Esophagus muscularis mucosa (tissue), 4 donors: ENCODE measurements around the gene ZNF385D.

Source experiments
- CTCF ChIP-seq, 3 experiments: fragments of 200-600 bp in 2 of 3; fragments of 450-650 bp in 1 of 3; sonication (generic) in 2 of 3; IDR thresholded peaks; one replicate each; pipeline ENCODE4 v1.5.1; 2017 to 2019; ENCODE audit warnings: antibody characterized with exemption in 3 of 3, mild to moderate bottlenecking in 2 of 3, moderate library complexity in 1 of 3
- EP300 ChIP-seq: sonication (generic); formaldehyde crosslinking; IDR thresholded peaks from one replicate; pipeline ENCODE4 v1.6.1; 2017; ENCODE audit warnings: antibody characterized with exemption
- POLR2A ChIP-seq: fragments of 450-650 bp; IDR thresholded peaks from one replicate; pipeline ENCODE4 v1.6.1; 2017; ENCODE audit warnings: antibody characterized with exemption, moderate library complexity, mild to moderate bottlenecking, low read depth

GRCh38 chr3:21390136-21390535, 360.9 kb downstream of the ZNF385D start:
- TF ChIP-seq CTCF (IDR thresholded peaks at IDR 0.05) (no peak), EP300 (no peak), POLR2A (no peak)
